H9 (cell line): ENCODE results near the gene EIF2S3. TPM values are rescaled to one million over a fixed set of nuclear protein-coding genes. Genes with fewer than 3 reads are reported as not detected.
"Not testable (repeated sequence)": the region's sequence is repeated elsewhere in the genome, so short reads cannot be mapped to it uniquely, and the experiment has no call there.

ENCODE experiments used
- DNase-seq: peaks from one replicate; pipeline ENCODE4 v3.0.0-alpha.2; 2017
- H2AFZ ChIP-seq: one replicate; pipeline ENCODE4 v1.6.1; 2013; ENCODE audit warnings: mild to moderate bottlenecking, low read length, control low read depth, moderate library complexity
- H2AK5ac ChIP-seq: 2 replicates; pipeline ENCODE4 v1.6.1; 2013; ENCODE audit warnings: low read length, control low read depth, mixed read lengths; ENCODE audit not compliant: insufficient read length
- H2BK120ac ChIP-seq: one replicate; pipeline ENCODE4 v1.6.1; 2013; ENCODE audit warnings: low read depth, mild to moderate bottlenecking, low read length, control low read depth, inconsistent platforms; ENCODE audit not compliant: poor library complexity, severe bottlenecking
- H2BK12ac ChIP-seq: 2 replicates; pipeline ENCODE4 v1.6.1; 2013; ENCODE audit warnings: low read length, control low read depth, mixed read lengths, low read depth; ENCODE audit not compliant: insufficient read length
- H2BK15ac ChIP-seq: 2 replicates; pipeline ENCODE4 v1.6.1; 2013; ENCODE audit warnings: low read depth, low read length, control low read depth
- H2BK20ac ChIP-seq: one replicate; pipeline ENCODE4 v1.6.1; 2013; ENCODE audit warnings: low read depth, mild to moderate bottlenecking, low read length, control low read depth, inconsistent platforms; ENCODE audit not compliant: poor library complexity, severe bottlenecking
- H2BK5ac ChIP-seq: 2 replicates; pipeline ENCODE4 v1.6.1; 2013; ENCODE audit warnings: low read length, control low read depth, mixed read lengths; ENCODE audit not compliant: insufficient read length
- H3K14ac ChIP-seq: 2 replicates; pipeline ENCODE4 v1.6.1; 2013; ENCODE audit warnings: low read length, control low read depth; ENCODE audit not compliant: insufficient read depth
- H3K18ac ChIP-seq: 2 replicates; pipeline ENCODE4 v1.6.1; 2013; ENCODE audit warnings: low read depth, mild to moderate bottlenecking, mixed read lengths, low read length, control low read depth; ENCODE audit not compliant: insufficient read length
- H3K23ac ChIP-seq: 2 replicates; pipeline ENCODE4 v1.6.1; 2013; ENCODE audit warnings: low read length, control low read depth, mixed read lengths, low read depth; ENCODE audit not compliant: insufficient read length
- H3K23me2 ChIP-seq: 2 replicates; pipeline ENCODE4 v1.6.1; 2013; ENCODE audit warnings: low read depth, mild to moderate bottlenecking, mixed read lengths, low read length, control low read depth; ENCODE audit not compliant: insufficient read length, poor library complexity, severe bottlenecking
- H3K27ac ChIP-seq: 2 replicates; pipeline ENCODE4 v1.5.1; 2013; ENCODE audit warnings: low read length, control low read depth, mixed read lengths, low read depth; ENCODE audit not compliant: insufficient read length
- H3K27me3 ChIP-seq: 2 replicates; pipeline ENCODE4 v1.6.1; 2013; ENCODE audit warnings: low read length, control low read depth, inconsistent platforms; ENCODE audit not compliant: insufficient read depth
- H3K4ac ChIP-seq: 2 replicates; pipeline ENCODE4 v1.6.1; 2013; ENCODE audit warnings: low read depth, mild to moderate bottlenecking, control low read depth, inconsistent platforms, low read length, moderate library complexity
- H3K4me1 ChIP-seq: 2 replicates; pipeline ENCODE4 v1.6.1; 2013; ENCODE audit warnings: low read length, control low read depth, inconsistent platforms; ENCODE audit not compliant: insufficient read depth
- H3K4me2 ChIP-seq: 2 replicates; pipeline ENCODE4 v1.6.1; 2013; ENCODE audit warnings: low read length, control low read depth, mixed read lengths; ENCODE audit not compliant: insufficient read length, insufficient read depth
- H3K56ac ChIP-seq: 2 replicates; pipeline ENCODE4 v1.6.1; 2013; ENCODE audit warnings: low read depth, mild to moderate bottlenecking, mixed read lengths, low read length, control low read depth; ENCODE audit not compliant: insufficient read length
- H3K79me1 ChIP-seq: 2 replicates; pipeline ENCODE4 v1.6.1; 2013; ENCODE audit warnings: low read depth, mild to moderate bottlenecking, moderate library complexity, low read length, control low read depth, inconsistent platforms; ENCODE audit not compliant: insufficient read depth, poor library complexity, severe bottlenecking
- H3K79me2 ChIP-seq: 2 replicates; pipeline ENCODE4 v1.6.1; 2013; ENCODE audit warnings: low read length, control low read depth, inconsistent platforms; ENCODE audit not compliant: insufficient read depth
- H3K9ac ChIP-seq: 2 replicates; pipeline ENCODE4 v1.6.1; 2013; ENCODE audit warnings: low read length, control low read depth, mixed read lengths; ENCODE audit not compliant: insufficient read length; ENCODE audit errors: extremely low read depth
- H3K9me3 ChIP-seq: one replicate; pipeline ENCODE4 v1.6.1; 2013; ENCODE audit warnings: low read depth, low read length, inconsistent platforms; ENCODE audit not compliant: control insufficient read depth
- H3T11ph ChIP-seq: one replicate; pipeline ENCODE4 v1.6.1; 2013; ENCODE audit warnings: mild to moderate bottlenecking, low read length, control low read depth, inconsistent platforms
- H4K20me1 ChIP-seq: one replicate; pipeline ENCODE4 v1.6.1; 2013; ENCODE audit not compliant: control insufficient read depth, insufficient read length, insufficient read depth
- H4K5ac ChIP-seq: 2 replicates; pipeline ENCODE4 v1.6.1; 2013; ENCODE audit warnings: low read depth, mild to moderate bottlenecking, mixed read lengths, low read length, control low read depth; ENCODE audit not compliant: insufficient read length
- H4K8ac ChIP-seq: replicated peaks from 2 replicates; pipeline ENCODE4 v1.6.1; 2013; ENCODE audit warnings: low read length, control low read depth, mixed read lengths, low read depth; ENCODE audit not compliant: insufficient read length
- H4K91ac ChIP-seq: 2 replicates; pipeline ENCODE4 v1.6.1; 2013; ENCODE audit warnings: low read depth, mild to moderate bottlenecking, moderate library complexity, mixed read lengths, low read length, control low read depth; ENCODE audit not compliant: insufficient read length
- H3K27ac Mint-ChIP-seq, 3 experiments: 2 replicates in 2 of 3; 3 replicates in 1 of 3; pipeline ENCODE4 v1.8.0; 2020 to 2021; ENCODE audit warnings: mixed read lengths in 3 of 3, mild to moderate bottlenecking in 1 of 3, moderate library complexity in 1 of 3
- H3K27me3 Mint-ChIP-seq: 2 replicates; pipeline ENCODE4 v1.8.0; 2021; ENCODE audit warnings: low read depth, mild to moderate bottlenecking, moderate library complexity, mixed read lengths
- H3K36me3 Mint-ChIP-seq, 3 experiments: 2 replicates in 2 of 3; 3 replicates in 1 of 3; pipeline ENCODE4 v1.8.0; 2020 to 2021; ENCODE audit warnings: low read depth in 3 of 3, mixed read lengths in 3 of 3; ENCODE audit not compliant: insufficient read depth in 1 of 3
- H3K4me1 Mint-ChIP-seq, 2 experiments: 2 replicates each; pipeline ENCODE4 v1.8.0; 2020; ENCODE audit warnings: mixed read lengths in 2 of 2
- H3K4me3 Mint-ChIP-seq, 2 experiments: 2 replicates in 1 of 2; 3 replicates in 1 of 2; pipeline ENCODE4 v1.8.0; 2020 to 2021; ENCODE audit warnings: mild to moderate bottlenecking in 2 of 2, mixed read lengths in 2 of 2, moderate library complexity in 1 of 2
- H3K9me3 Mint-ChIP-seq, 2 experiments: 2 replicates in 1 of 2; 3 replicates in 1 of 2; pipeline ENCODE4 v1.8.0; 2020; ENCODE audit warnings: mild to moderate bottlenecking in 2 of 2, mixed read lengths in 2 of 2, moderate library complexity in 1 of 2
- WGBS: extraction: QIAGEN DNeasy Blood & Tissue Kit; methylation state at CpG from one replicate; pipeline ENCODE4 v1.1.7; 2013; ENCODE audit warnings: missing lambda C conversion rate, low lambda C conversion rate, mixed read lengths; ENCODE audit not compliant: insufficient read length; ENCODE audit errors: extremely low coverage; 5-methylcytosine and 5-hydroxymethylcytosine counted together
- total RNA-seq: library from RNA; stranded (reverse); gene quantifications from 2 replicates; pipeline ENCODE4 v1.2.1, GENCODE V29; 2021

The EIF2S3 gene
- total RNA-seq, 1 experiment from 2014 or later = 598 TPM

DNA sequence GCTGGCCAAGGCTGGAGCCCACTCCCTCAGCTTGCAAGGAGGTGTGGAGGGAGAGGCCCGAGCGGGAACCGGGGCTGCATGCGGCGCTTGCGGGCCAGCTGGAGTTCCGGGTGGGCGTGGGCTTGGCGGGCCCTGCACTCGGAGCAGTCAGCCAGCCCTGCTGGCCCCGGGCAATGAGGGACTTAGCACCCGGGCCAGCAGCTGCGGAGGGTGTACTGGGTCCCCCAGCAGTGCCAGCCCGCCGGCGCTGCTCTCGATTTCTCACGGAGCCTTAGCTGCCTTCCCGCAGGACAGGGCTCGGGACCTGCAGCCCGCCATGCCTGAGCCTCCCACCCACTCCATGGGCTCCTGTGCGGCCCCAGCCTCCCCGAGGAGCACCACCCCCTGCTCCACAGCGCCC lies 5.1 kb upstream of the EIF2S3 start:
- H3K27me3 Mint-ChIP-seq, H3K23ac ChIP-seq, H3K4me1 ChIP-seq, H3K9ac ChIP-seq, H2BK12ac ChIP-seq, H3K27ac Mint-ChIP-seq, H3K4me3 Mint-ChIP-seq, H3K4me1 Mint-ChIP-seq, H2BK5ac ChIP-seq, H4K91ac ChIP-seq, H4K20me1 ChIP-seq, H3K56ac ChIP-seq, H3K14ac ChIP-seq, H2BK120ac ChIP-seq, H3K4ac ChIP-seq, DNase-seq, H2AK5ac ChIP-seq, H4K5ac ChIP-seq, H3T11ph ChIP-seq, H3K18ac ChIP-seq, H3K79me2 ChIP-seq, H2BK15ac ChIP-seq, H3K9me3 Mint-ChIP-seq, H3K9me3 ChIP-seq, H3K23me2 ChIP-seq, H3K36me3 Mint-ChIP-seq, H3K4me2 ChIP-seq, H3K27ac ChIP-seq, H3K79me1 ChIP-seq, H3K27me3 ChIP-seq, H2AFZ ChIP-seq, H4K8ac ChIP-seq, H2BK20ac ChIP-seq: not testable (repeated sequence)
- no CpG with 5 or more reads among the region's 24 CpGs for WGBS

DNA sequence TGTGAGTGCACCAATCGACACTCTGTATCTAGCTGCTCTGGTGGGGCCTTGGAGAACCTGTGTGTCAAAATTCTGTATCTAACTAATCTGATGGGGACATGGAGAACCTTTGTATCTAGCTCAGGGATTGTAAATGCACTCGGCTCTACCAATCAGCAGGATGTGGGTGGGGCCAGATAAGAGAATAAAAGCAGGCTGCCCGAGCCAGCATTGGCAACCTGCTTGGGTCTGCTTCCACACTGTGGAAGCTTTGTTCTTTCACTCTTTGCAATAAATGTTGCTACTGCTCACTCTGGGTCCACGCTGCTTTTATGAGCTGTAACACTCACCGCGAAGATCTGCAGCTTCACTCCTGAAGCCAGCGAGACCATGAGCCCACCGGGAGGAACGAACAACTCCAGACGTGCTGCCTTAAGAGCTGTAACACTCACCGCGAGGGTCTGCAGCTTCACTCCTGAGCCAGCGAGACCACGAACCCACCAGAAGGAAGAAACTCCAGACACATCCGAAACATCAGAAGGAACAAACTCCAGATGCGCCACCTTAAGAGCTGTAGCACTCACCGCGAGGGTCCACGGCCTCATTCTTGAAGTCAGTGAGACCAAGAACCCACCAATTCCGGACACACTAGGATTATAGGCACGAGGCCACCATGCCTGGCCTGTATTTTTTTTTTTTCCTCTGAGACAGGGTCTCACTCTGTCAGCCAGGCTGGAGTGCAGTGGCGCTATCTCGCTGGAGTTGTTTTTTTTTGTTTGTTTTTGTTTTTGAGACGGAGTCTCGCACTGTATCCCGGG lies 4.0 kb upstream of the EIF2S3 start:
- H2BK120ac ChIP-seq, H4K8ac ChIP-seq, H3K9me3 ChIP-seq, H3K18ac ChIP-seq, H3K56ac ChIP-seq, H3K23ac ChIP-seq, H3K4me3 Mint-ChIP-seq, H2AK5ac ChIP-seq, H3K27me3 ChIP-seq, H3T11ph ChIP-seq, H3K4me1 Mint-ChIP-seq, H4K20me1 ChIP-seq, H2BK12ac ChIP-seq, H2AFZ ChIP-seq, H3K4me1 ChIP-seq, H4K91ac ChIP-seq, H3K36me3 Mint-ChIP-seq, H3K23me2 ChIP-seq, H3K27me3 Mint-ChIP-seq, H3K79me1 ChIP-seq, H3K79me2 ChIP-seq, H2BK20ac ChIP-seq, H2BK5ac ChIP-seq, H3K9ac ChIP-seq, H3K4ac ChIP-seq, DNase-seq, H2BK15ac ChIP-seq, H4K5ac ChIP-seq, H3K4me2 ChIP-seq, H3K27ac ChIP-seq, H3K14ac ChIP-seq, H3K9me3 Mint-ChIP-seq: not testable (repeated sequence)
- WGBS = no CpG with 5 or more reads among the region's 26 CpGs
- peak overlapping the region; percentile 7 to 82 (median 44); a peak in 5 of 7 replicates for H3K27ac Mint-ChIP-seq
